ENCODE measurements around the gene HTR7. TPM values are rescaled to one million over a fixed set of nuclear protein-coding genes. Genes with fewer than 3 reads are reported as not detected.
"Not testable (repeated sequence)": the region's sequence is repeated elsewhere in the genome, so short reads cannot be mapped to it uniquely, and the experiment has no call there.

HTR7 gene
- total RNA-seq, 2 experiments from 2014 or later, result 0.08 TPM

DNA sequence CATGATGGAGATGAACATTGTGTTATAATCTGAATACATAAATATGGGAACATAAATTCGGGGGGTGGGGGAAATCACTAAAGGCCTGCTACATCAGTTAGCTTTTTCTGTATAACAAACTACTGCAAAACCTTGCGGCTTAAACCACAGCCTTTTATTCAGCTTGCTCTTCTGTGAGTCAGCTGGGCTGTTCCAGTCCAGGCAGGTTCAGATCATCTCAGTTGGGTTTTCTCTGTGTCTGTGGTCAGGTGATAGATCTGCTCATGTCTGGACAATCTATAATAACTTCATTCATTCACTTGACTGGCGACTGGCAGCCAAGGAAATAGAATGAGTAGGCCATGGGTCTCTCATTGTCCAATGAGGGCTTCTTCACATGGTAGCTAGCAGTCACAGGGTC is 23.5 kb downstream of the HTR7 start:
- Histone ChIP-seq H3K9me3 (ENCODE audit: control insufficient read depth in 1 of 2, insufficient read depth in 1 of 2, low read length in 2 of 2) (peaks cover 0 to 6% of the 10 kb centered on the region in 2 experiments), H3K4me3 (ENCODE audit: low read length) (no peak overlapping the region), H3K27ac (ENCODE audit: low read depth in 1 of 2, low read length in 2 of 2) (no peak overlapping the region), H3K36me3 (ENCODE audit: insufficient read depth, low read length) (no peaks in the 10 kb centered on the region), H3K4me1 (ENCODE audit: insufficient read depth, low read length) (no peaks in the 10 kb centered on the region), H3K27me3 (ENCODE audit: control insufficient read depth in 1 of 2, insufficient read depth in 2 of 2, low read length in 2 of 2) (no peaks in the 10 kb centered on the region)
- no peak overlapping the region for H3K27ac Mint-ChIP-seq
- ChIA-PET POLR2A (no interaction called here), CTCF (no interaction called here)
- TF ChIP-seq, protein P1, sequence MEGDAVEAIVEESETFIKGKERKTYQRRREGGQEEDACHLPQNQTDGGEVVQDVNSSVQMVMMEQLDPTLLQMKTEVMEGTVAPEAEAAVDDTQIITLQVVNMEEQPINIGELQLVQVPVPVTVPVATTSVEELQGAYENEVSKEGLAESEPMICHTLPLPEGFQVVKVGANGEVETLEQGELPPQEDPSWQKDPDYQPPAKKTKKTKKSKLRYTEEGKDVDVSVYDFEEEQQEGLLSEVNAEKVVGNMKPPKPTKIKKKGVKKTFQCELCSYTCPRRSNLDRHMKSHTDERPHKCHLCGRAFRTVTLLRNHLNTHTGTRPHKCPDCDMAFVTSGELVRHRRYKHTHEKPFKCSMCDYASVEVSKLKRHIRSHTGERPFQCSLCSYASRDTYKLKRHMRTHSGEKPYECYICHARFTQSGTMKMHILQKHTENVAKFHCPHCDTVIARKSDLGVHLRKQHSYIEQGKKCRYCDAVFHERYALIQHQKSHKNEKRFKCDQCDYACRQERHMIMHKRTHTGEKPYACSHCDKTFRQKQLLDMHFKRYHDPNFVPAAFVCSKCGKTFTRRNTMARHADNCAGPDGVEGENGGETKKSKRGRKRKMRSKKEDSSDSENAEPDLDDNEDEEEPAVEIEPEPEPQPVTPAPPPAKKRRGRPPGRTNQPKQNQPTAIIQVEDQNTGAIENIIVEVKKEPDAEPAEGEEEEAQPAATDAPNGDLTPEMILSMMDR (IDR thresholded peaks at IDR 0.05), result no peak
- H3K36me3 Mint-ChIP-seq (ENCODE audit: low read depth), result no peaks in the 10 kb centered on the region
- H3K9me3 Mint-ChIP-seq, result no peaks in the 10 kb centered on the region
- DNase-seq (no peak), ATAC-seq (ENCODE audit: poor library complexity) (no peak)
- no peaks in the 10 kb centered on the region for H3K4me1 Mint-ChIP-seq (ENCODE audit: low read depth)
- intact Hi-C loops (cut with DNase I, micrococcal nuclease), result no loop called here
- H3K27me3 Mint-ChIP-seq, result peaks cover 3% of the 10 kb centered on the region
- no peak overlapping the region for H3K4me3 Mint-ChIP-seq

- ATAC-seq (ENCODE audit: poor library complexity), result no peak
- intact Hi-C loops (cut with DNase I, micrococcal nuclease), result no loop called here
- TF ChIP-seq, protein P1 (IDR thresholded peaks at IDR 0.05), result no peak
- H3K27ac Mint-ChIP-seq, result no peak overlapping the region
- ChIA-PET POLR2A (no interaction called here), CTCF (no interaction called here)
- peaks cover 0 to 6% of the 10 kb centered on the region in 2 experiments for H3K9me3 ChIP-seq (ENCODE audit: control insufficient read depth in 1 of 2, insufficient read depth in 1 of 2, low read length in 2 of 2)
- H3K4me1 ChIP-seq (ENCODE audit: insufficient read depth, low read length), result no peaks in the 10 kb centered on the region
- no peak overlapping the region for H3K4me3 Mint-ChIP-seq
- peaks cover 11% of the 10 kb centered on the region for H3K27me3 Mint-ChIP-seq
- no peak overlapping the region for H3K27ac ChIP-seq (ENCODE audit: low read depth in 1 of 2, low read length in 2 of 2)
- no peaks in the 10 kb centered on the region for H3K9me3 Mint-ChIP-seq
- no peak for DNase-seq
- no peak overlapping the region for H3K4me3 ChIP-seq (ENCODE audit: low read length)
- H3K36me3 ChIP-seq (ENCODE audit: insufficient read depth, low read length), result no peaks in the 10 kb centered on the region
- no peaks in the 10 kb centered on the region for H3K36me3 Mint-ChIP-seq (ENCODE audit: low read depth)
- H3K27me3 ChIP-seq (ENCODE audit: control insufficient read depth in 1 of 2, insufficient read depth in 2 of 2, low read length in 2 of 2), result no peaks in the 10 kb centered on the region
- H3K4me1 Mint-ChIP-seq (ENCODE audit: low read depth), result no peaks in the 10 kb centered on the region
These were observed 25.7 kb downstream of the HTR7 start for GRCh38 chr10:90832111-90832510.

DNA sequence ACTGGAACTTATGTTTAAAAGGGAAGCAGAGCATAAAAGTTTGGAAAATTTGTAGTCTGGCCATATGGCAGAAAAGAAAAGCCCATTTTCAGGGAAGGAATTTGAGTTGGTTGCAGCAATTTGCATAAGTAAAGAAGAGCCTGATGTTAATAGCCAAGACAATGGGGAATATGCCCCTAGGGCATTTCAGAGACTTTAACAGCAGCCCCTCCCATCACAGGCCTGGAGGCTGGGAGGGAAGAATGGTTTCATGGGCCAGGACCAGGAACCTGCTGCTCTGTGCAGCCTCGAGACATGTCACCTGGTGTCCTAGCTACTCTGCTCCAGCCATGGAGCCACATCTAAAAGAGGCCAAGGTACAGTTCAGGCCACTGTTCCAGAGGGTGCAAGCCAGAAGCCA is 35.3 kb downstream of the HTR7 start:
- Histone ChIP-seq H3K4me1 (ENCODE audit: insufficient read depth, low read length) (no peaks in the 10 kb centered on the region), H3K27ac (ENCODE audit: low read depth in 1 of 2, low read length in 2 of 2) (no peak overlapping the region), H3K36me3 (ENCODE audit: insufficient read depth, low read length) (no peaks in the 10 kb centered on the region), H3K4me3 (ENCODE audit: low read length) (no peak overlapping the region), H3K9me3 (ENCODE audit: control insufficient read depth in 1 of 2, insufficient read depth in 1 of 2, low read length in 2 of 2) (peaks cover 0 to 8% of the 10 kb centered on the region in 2 experiments), H3K27me3 (ENCODE audit: control insufficient read depth in 1 of 2, insufficient read depth in 2 of 2, low read length in 2 of 2) (peaks cover 7 to 11% of the 10 kb centered on the region in 2 experiments)
- Mint-ChIP-seq H3K27ac (no peak overlapping the region), H3K36me3 (ENCODE audit: low read depth) (no peaks in the 10 kb centered on the region), H3K4me3 (no peak overlapping the region), H3K27me3 (peaks cover 33% of the 10 kb centered on the region), H3K4me1 (ENCODE audit: low read depth) (no peaks in the 10 kb centered on the region), H3K9me3 (peaks cover 5% of the 10 kb centered on the region)
- intact Hi-C loops (cut with DNase I, micrococcal nuclease), result no loop called here
- ChIA-PET CTCF (no interaction called here), POLR2A (no interaction called here)
- TF ChIP-seq, protein P1 (IDR thresholded peaks at IDR 0.05), result no peak
- DNase-seq (no peak), ATAC-seq (ENCODE audit: poor library complexity) (no peak)

DNA sequence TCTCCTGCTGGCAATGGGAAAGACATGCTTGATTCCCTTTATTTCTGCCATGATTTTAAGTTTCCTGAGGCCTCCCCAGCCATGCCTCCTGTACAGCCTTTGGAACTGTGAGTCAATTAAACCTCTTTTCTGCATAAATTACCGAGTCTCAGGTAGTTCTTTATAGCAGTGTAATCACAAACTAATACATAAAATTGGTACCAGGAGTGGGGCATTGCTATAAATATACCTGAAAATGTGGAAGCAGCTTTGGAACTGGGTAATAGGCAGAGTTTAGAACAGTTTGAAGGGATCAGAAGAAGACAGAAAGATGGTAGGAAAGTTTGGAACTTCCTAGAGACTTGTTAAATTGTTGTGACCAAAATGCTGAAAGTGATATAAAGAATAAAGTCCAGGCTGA is 36.0 kb downstream of the HTR7 start:
- H3K9me3 ChIP-seq (ENCODE audit: control insufficient read depth in 1 of 2, insufficient read depth in 1 of 2, low read length in 2 of 2); H3K36me3 ChIP-seq (ENCODE audit: insufficient read depth, low read length); H3K4me3 ChIP-seq (ENCODE audit: low read length); H3K4me1 ChIP-seq (ENCODE audit: insufficient read depth, low read length); H3K27ac ChIP-seq (ENCODE audit: low read depth in 1 of 2, low read length in 2 of 2); CTCF ChIA-PET; H3K4me3 Mint-ChIP-seq; DNase-seq; ATAC-seq (ENCODE audit: poor library complexity); intact Hi-C loops (cut with DNase I, micrococcal nuclease); H3K36me3 Mint-ChIP-seq (ENCODE audit: low read depth); POLR2A ChIA-PET; H3K27ac Mint-ChIP-seq; H3K9me3 Mint-ChIP-seq; H3K4me1 Mint-ChIP-seq (ENCODE audit: low read depth): not testable (repeated sequence)
- peaks cover 30% of the 10 kb centered on the region for H3K27me3 Mint-ChIP-seq
- H3K27me3 ChIP-seq (ENCODE audit: control insufficient read depth in 1 of 2, insufficient read depth in 2 of 2, low read length in 2 of 2), result peaks cover 7 to 11% of the 10 kb centered on the region in 2 experiments

All from CD4-positive, alpha-beta T cell (primary cell).